Stimulated activated CD4-positive, alpha-beta T cell treated with anti-CD3 and anti-CD28 coated beads, TNF-alpha, amount 100 ng/mL, for 4 hours (primary cell): ENCODE data around the gene CRIP2.
A peak's percentile ranks its signal among the peaks of the same experiment; 100 is the strongest.

Experiments
- DNase-seq, 3 experiments: peaks; one replicate each; pipeline ENCODE4 v3.0.0-alpha.2; 2020; ENCODE audit warnings: low read depth in 3 of 3

The CRIP2 gene

GRCh38 chr14:105487986-105488777, 13.6 kb downstream of the CRIP2 start:
- no peak for DNase-seq

GRCh38 chr14:105488781-105489541, 14.3 kb downstream of the CRIP2 start:
- no peak for DNase-seq

GRCh38 chr14:105489542-105490266, 15.1 kb downstream of the CRIP2 start:
- peak; percentile 65 to 74 (median 68) for DNase-seq

- peak in 1 of 3 experiments; percentile 54 for DNase-seq
These were observed 15.6 kb downstream of the CRIP2 start for GRCh38 chr14:105490267-105490571.

DNA sequence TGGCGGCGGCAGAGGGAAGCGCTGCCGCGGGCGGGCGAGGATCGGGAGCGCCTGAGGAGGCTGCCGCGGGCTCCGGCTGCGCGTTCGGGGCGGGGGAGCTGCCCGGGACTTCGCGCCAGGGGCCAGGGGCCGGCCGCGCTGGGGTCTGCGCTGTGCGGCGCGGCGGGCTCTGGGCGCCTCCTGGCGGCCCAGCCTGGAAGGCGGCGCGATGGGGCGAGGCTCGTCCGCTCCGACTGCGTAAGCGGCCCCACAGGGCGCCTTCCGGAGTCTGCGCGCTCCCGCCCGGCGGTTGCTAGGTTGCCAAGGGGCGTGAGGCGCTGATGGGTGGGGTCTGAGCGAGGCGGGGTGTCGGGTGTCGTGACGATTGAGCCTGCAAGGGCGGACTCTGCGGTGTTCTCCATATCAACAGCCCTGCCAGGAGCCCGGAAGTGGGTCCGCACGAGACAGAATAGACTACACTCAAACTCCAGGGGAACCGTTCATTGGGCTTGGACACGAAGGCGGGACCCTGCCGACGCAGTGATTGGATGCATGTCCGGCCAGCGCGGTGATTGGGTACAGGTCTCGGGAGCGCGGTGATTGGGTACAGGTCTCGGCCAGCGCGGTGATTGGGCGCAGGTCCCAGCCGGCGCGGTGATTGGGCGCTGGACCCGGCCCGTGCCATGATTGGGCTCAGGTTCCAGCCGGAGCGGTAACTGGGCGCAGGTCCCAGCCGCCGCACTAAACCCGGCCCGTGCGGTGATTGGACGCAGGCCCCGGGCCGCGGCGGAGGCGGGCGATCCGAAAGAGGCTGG, 16.1 kb downstream of the CRIP2 start, which contains the start of gene TEDC1:
TSS of gene TEDC1 (plus strand) at position 675 of the 794 bp plus-strand sequence. CDS start 130 bp downstream, outside the sequence.
- peak; percentile 92 to 98 (median 96) for DNase-seq

DNA sequence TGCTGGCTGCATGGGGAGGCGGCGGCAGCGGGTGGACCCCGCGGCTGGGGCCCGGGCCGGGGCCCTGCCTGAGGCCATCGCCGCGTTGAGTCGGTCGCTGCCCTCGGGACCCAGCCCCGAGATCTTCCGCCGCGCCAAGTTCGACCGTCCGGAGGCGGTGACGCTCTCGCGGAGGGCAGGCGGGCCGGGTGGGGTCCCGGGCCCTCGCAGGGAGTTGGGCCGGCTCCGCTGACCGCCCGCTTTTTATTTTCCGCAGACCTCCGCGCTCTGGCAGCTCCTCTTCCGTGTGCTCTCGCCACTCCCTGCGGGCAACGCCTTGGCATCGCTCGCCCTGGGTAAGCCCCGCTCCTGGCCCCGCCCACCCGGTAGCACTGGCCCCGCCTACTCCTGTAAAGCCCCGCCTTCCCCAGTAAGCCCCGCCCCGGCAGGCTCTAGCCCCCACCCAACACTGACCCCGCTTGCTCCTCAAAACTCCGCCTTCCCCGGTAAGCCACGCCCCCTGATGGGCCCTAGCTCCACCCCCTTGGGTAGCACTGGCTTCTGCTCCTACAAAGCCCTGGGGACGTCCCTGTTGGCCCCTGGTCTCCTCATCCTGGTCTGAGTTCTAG, 16.8 kb downstream of the CRIP2 start:
- DNase-seq: peak; percentile 75 to 79 (median 78)

DNA sequence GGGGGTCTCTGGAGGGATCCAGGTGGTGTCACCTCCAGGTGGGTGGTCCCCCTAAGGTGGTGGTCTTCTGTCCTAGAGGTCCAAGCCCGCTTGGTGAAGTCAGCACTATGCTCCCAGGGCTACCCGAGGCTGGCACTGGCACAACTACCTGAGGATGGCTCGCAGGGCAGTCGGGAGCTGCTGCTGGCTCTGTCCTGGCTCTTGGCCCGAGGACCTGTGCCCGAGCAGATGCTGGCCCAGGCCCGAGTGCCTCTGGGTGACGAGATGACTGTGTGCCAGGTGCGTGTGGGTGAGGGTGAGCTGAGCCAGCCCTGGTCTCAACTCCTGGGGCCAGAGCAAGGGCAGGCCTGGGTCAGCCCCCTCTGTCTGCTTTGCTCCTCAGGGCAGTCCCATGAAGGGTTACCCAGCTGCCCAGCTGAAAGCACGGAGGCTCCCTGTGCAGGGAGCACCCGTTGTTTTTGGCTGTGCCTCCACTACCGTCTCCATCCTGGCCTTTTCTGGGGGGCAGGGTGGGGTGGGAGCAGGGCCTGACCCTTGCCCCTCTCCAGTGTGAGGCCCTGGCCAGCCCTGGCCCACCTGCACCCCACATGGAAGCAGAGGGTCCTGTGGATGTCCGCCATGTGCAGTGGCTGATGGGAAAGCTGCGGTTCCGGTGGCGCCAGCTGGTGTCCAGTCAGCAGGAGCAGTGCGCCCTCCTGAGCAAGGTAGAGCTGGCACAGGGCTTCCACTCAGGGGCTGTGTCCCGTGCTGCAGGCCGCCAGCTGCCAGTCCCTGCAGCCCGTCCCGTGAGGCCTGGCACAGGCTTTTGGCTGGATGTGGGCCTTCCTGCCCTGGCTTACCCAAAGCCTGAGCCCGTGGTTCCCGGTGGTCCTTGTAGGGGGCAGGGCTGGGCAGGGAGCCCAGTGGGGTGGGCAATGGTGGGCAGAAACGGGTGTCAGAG, 17.7 kb downstream of the CRIP2 start:
- no peak for DNase-seq

DNA sequence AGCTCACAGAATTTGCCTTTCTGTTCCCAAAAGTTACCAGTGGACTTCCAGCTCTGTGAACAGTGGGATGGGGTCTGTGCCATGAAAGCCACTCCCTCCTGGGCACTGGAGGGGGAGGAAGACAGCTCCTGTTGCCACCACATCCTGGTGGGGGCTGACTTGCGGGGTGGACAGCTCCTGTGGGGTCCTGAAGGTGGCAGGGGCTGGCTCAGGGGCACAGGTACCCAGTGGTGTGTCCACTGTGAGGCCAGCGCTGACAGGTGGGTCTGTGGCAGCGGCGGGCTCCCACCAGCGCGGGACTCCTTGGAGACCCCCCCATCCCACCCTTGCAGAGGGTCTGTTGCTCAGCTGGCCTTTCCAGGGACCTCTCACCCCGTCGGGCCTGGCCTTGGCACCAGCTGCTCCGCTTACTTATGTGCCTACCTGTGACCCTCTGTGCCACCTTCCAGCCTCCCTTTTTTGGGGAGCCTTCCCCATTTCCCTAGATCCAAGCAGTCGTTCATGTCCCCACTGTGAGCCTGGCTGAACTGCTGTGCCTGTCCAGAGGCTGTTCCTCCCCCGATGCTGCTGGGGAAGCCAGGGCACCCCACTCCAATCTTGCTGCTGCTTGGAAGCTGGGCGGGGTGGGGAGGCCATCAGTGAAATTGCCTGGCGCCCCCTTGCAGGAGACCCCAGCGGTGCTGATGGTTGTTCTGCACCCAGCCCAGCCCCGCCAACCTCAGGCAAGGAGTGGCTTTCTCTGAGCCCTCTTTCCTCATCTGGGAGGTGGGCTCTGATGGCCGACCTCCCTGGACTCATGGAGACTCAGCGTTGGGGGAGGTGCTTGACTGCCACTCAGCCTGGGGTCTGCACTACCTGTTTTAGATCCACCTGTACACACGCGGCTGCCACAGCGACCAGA, 18.6 kb downstream of the CRIP2 start:
- no peak for DNase-seq

- DNase-seq: no peak
These were observed 19.4 kb downstream of the CRIP2 start for GRCh38 chr14:105493921-105494605.

DNA sequence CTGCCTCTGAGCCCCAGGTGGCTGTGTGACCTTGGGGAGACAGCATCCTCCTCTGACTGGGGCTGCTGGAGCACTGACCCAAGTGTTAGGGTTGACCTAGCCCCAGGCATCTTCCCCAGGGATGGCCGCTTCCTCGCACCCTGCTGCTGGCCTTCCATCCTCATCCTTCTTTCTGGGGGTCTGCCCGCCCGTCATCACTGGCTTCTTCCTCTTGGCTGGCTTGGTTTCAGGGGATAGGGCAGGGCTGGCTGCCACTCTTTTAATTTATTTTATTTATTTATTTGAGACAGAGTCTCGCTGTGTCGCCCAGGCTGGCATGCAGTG, 19.9 kb downstream of the CRIP2 start:
- no peak for DNase-seq

GRCh38 chr14:105495101-105495989, 20.7 kb downstream of the CRIP2 start:
- DNase-seq: no peak

DNA sequence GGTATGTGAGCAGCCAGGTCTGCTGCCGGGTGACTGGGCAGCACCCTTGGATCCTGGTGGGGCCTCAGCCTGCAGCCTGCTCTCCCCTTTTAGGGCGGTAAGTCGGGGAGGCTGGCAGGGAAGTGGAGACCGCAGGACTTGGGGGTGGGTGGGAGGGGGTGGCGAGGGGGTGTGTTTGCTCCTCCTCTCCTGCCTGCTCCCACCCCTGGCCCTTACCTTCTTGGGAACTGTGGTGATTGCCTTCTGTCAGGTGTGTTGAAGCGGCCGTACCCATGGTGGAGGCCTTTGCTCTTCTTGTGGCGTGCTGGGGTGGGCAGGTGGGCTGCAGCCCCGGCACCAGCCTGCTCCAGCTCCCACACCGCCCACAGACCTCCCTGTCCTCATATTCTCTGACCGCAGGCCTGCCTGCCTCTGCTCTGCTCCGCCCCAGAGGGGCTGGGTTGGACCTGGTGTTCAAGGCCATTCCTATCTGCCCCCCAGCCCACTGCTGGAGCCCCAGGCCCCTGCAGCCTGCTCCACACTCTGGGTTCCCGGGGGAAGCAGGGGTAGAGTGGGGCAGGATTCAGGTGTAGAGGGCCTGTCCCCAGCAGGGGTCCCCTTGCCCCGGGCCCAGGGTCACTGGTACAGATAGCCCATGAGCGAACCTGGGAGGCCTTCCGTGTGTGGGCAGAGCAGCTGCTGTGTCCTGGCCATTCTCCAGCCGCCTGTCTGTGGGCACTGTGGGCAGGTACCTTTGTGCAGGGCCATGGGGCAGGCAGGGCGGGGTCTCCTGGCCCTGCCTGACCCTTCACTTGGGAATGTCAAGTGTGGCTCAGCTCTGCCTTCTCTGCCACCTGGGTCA, 21.6 kb downstream of the CRIP2 start:
- DNase-seq: no peak

GRCh38 chr14:105496831-105497591, 22.4 kb downstream of the CRIP2 start:
- DNase-seq: no peak

DNA sequence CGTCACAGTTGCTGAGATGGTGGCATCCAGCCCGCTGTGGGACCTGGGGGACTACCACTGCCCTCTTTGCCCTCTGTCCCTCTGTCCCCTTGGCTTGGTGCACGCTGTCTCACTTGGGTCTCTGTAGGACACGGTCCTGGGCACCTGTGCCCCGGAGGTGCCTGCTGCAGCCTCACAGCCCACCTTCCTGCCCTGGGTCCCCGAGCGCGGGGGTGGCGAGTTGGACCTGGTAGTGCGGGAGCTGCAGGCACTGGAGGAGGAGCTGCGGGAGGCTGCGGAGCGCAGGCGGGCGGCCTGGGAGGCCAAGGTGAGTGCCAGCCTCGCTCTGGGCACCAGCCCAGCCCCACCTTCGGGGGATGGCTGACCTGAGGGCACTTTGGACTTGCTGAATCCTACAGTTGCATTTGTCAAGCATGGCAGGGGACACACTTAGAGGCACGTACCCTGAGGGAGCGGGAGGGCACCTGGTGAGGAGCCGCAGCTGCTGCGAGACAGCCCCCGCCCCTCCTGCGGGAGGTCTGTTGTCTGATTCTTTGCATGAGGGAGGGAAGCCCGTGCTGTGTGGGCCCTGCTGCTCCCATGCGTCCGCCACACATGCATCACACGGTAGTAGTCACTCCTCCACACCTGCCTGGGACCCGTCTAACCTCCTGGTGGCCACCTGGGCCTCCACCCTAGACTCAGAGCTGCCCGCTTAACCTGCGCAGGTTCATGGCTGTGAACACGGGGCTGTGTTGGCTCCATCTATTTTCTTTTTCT, 23.2 kb downstream of the CRIP2 start:
- DNase-seq: no peak
